Measurements from ENCODE around the gene PKNOX2.

The PKNOX2 gene

GRCh38 chr11:125155767-125156166 lies 8.8 kb upstream of the PKNOX2 start:
- DNase-seq = no peak

DNA sequence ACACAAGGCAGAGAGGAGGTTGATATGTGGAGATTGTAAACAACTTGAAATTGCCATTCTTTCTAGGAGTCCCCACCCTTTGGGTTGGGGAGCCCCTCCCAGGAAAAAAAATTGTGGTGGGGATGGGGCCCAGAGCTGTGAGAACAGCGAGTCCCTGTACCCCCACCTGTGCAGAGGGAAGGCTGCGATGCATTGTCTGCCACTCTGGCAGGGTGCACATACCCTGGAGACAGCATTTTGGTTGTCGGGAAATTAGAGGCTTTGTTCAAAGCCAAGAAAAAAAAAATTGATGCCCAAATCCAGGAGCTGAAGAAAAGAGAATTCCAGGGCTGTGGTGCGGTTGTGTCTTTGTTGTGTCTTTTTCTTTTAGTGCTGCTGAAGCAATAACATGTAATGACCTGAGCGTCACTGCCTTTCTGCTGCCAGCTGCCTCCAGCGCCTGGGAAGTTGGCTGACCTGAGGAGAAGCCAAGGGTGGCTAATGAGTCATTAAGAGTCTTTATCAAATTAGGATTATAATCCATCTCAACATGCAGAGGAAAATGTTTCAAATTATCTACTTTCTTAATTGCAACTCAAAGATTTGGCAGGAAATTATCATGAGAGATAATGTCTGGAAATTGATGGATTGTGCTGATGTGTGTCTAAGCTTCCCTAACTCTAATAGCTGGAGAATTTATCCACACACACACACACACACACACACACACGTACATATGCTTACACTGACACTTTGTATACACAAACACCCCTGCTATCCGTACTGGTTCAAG lies 8.0 kb upstream of the PKNOX2 start:
- DNase-seq = no peak

GRCh38 chr11:125157118-125157733 lies 7.3 kb upstream of the PKNOX2 start:
- DNase-seq = no peak

DNA sequence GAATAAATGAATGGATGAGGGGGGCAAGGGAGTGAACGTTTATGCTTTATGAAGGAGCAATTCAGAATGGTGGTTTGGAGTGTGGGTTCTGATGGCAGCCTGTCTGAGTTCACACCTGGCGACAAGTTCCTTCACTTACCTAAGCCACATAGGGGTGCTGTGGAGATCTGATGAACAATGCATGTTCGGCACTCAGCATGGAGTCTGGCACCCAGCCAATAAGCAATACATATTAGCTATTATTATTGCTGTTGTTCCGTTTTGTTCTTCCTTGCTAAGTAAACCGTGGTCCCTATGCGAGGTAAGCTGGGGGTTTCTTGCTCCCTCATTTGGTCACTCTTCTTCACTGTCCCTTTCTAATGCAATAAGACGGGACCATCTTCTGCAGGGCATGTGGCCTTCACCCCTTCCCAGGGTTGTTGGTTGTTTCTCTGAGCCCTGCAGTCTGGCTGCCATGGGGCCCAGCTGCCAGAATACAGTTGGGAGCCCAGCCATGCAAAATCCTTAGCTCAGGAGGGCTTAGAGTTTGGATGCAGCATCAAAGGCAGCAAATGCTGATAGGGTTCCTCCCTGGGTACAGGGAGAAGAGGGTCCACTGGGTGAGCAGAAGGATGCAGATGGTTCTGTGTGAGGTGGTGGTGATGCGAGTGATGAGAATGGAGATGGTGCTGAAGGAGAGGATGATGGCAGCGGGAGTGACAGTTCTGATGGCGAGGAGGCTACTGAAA lies 6.4 kb upstream of the PKNOX2 start:
- DNase-seq = no peak

DNA sequence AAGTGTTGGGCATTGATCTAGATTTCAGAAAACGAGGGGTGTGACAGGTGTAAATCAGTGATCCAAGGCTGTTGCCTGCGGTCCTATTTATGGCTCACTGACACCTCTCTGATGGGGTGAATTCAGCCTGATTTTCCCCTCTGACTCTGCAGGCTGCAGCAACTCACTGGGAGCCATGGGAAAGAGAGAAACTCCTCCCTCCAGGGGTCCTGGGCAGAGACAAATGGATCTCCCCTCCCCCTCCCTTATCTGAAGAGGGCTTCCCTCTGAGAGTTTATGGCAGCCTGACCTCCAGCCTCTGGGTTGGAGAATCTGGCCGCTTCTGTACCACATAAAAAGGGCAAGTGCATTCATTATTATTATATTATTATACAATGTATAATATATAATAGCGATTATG lies 1.8 kb upstream of the PKNOX2 start:
- no peak for DNase-seq

DNA sequence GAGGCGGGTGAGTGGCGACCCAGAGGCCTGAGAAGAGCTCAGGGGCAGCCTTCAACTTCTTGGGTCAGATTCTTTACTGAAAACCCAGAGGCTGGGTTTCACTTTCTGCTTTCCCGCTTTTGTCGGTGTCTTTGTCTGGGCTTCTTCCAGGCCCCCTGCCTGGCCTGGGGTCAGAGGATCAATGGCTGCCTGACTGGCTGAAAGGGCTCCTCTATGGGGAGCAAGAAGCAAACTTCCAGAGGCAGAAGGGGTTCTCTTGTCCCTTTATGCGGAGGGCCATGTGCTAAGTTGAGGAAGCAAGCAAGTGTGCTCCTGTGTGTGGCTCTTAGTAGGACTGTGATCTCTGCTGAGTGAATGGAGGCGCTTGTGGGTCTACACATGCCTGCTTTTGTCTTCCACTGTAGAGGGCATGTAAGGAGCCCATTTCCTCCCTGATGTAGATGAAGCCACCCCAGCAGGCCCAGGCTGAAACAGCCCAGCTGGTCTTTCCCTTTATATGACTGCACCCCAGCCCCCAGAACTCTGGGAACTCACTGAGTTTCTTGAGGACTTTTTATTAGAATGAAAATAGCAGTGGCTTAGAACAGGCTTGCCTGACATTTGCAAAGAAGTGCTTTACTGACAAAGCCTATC lies 1.0 kb upstream of the PKNOX2 start:
- no peak for DNase-seq

DNA sequence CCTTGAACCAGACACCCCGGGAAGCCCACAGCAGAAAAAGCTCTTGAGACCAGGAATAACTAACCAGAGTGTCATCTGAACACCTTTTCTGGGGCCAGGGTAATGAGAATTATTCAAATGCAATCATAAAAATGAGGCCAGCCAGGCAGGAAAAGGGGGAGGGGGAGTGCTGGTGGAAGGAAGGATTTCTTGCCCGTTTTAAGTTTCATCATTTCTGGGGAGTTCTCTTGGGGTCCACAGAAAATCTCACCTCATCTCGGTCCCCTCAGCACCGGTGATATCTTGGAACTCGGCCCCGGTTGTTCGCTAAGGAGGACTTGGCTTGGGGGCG lies 495 bp upstream of the PKNOX2 start:
- DNase-seq = no peak

GRCh38 chr11:125165111-125165842 lies 726 bp downstream of the PKNOX2 start:
- no peak for DNase-seq

- no peak for DNase-seq
Measured at GRCh38 chr11:125165843-125166763, 1.6 kb downstream of the PKNOX2 start.

GRCh38 chr11:125166764-125167291 lies 2.3 kb downstream of the PKNOX2 start:
- DNase-seq = no peak

DNA sequence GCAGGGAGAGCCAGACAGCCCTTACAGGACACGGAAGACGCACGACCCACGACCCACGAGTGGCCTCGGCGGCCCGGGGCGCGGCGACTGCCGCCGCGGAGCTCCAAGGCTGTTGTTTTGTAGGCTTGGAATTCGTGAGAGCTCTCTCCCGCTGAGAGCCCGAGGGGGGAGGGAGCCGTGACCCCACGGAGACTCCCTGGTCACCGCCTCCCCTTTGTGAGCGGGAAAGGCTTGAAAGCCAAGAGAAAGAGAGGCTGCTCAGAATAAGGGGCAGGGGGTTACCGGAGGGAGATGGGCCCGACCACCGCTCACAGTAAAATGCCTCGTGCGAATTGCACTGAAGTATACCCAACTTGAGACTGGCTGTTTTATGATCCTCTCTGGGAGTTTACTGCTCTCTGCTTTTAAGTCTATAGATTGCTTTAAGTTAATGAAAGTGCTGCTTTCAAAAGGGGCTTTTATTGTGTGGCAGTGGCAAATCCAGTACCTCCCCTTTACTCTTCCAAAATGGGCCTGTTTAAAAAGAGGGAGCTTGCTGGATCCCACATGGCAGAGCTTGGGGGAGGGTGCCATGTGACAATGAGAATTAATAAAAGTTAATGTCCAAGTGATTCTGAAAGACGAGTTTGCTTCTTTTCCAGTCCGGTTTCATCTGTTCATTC lies 2.9 kb downstream of the PKNOX2 start:
- DNase-seq = no peak

- no peak for DNase-seq
Measured at GRCh38 chr11:125167954-125168835, 3.6 kb downstream of the PKNOX2 start.

GRCh38 chr11:125168918-125169456 lies 4.4 kb downstream of the PKNOX2 start:
- DNase-seq = no peak

DNA sequence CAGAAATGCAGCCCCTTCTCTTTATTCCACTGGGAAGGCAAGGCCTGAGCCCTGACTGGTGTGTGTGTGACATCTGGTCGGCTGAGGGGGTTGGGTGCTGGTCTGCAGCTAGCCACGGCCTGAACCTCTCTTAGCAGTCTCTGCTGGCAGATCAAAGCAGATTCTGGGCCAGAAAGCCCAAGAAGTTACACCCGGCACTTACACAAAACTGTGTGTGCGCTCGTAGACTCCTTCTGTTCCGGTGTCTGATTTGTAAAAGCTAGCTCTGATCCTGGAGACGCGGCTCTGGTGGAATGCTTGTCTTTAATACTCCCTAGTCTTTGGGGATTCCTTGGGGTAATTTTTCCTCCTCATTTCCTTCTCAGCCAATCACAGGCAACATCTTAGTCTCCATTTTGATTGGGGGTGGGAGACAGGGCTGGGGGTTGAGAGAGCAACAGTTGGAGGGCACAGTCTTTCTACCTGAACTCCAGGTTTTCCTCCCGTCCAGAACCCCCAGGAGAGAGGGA lies 5.5 kb downstream of the PKNOX2 start:
- no peak for DNase-seq

DNA sequence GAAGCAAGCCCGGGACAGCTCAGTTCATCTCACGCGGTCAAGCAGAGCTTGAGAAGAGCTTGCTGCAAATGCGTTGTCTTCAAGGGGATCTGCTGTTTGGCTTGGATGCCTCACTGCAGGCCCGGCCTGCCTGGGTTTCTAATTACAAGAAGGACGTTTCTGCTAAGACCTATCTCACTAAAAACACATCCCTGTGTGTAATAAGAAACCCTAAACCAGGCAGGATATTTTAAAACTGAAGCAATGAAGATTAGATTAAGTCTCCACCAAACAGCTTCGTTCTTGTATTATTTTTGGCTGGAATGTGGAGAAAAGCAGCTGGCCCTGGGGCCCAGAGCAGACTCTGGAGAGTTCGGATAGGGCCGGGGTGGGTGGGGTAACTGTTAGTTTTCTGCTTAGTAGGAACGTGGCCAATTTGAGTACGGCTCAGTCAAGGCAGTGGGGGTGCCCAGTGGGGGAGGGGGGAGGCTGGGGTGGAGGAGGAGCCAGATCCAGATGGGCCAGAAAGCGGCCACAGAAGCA lies 6.0 kb downstream of the PKNOX2 start:
- DNase-seq = no peak

DNA sequence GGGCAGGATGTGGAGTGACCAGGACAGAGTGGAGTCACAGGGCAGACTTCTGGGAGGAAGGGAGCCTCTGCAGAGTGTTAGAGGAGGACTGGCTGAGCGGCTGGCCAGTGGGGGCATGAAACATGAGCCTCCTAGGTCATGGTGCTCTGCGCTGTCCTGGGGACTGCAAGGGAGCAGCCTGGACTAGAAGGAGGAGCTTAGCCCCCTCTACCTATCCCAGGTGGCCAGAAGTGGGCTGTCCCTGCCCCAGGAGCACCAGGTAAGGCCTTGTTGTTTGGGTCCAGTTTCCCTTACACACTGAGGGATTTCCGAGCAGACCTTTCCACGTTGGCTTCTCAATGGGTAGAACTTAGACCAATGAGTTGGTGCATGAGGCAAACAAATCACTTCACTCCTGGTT lies 7.4 kb downstream of the PKNOX2 start:
- DNase-seq = no peak

DNA sequence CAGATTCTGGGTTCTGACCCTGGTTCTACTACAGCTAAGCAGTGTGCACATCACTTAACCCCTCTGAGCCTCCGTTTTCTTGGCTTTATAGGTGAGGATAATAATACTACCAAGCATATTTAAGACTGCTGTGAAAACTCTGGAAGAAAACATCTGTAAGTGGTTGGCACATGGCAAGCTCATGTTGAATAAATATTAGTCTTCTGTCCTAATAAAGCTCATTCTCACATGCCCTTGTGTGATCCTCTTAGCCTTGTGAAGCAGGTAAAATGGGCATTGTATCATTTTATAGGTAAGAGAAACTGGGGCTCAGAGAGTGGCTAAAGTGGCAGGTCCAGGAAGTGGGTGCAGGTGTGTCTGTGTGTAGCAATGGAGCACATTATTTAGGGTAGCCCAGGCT lies 8.5 kb downstream of the PKNOX2 start:
- DNase-seq = no peak

GRCh38 chr11:125173556-125173955 lies 9.0 kb downstream of the PKNOX2 start:
- DNase-seq = no peak

DNA sequence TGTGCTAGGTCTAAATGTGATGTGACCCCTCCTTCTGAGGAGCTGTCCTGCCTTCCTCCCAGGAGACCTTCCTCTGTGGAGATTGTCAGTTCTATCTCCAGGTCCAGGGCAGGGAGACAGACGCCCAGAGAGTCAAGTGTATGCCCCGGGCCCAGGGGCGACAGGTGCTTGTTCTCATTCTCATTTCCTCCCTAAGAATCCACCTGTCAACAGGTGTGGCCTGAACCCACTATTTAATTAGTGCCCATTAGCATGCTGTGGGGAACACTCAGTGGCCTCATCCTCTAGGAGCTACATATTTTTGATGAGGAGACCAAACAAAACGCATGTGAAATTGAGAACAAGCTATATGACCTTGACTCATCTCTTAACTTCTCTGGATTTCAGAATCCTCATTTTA lies 9.5 kb downstream of the PKNOX2 start:
- DNase-seq = no peak

Data from NCI-H1436 (cell line).